Keratinocyte (primary cell): ENCODE data around the gene GTF3C2. TPM values are rescaled to one million over a fixed set of nuclear protein-coding genes. Genes with fewer than 3 reads are reported as not detected.

Experiments
- DNase-seq: peaks from one replicate; pipeline ENCODE4 v3.0.0-alpha.2; 2011; ENCODE audit warnings: low read depth, missing footprints, low spot score
- FAIRE-seq: peaks from 2 replicates; lab custom pipeline; 2011; peaks lifted over from hg19 to GRCh38; lab: Jason Lieb, UNC
- H2AFZ ChIP-seq: 2 replicates; pipeline ENCODE4 v1.6.0; 2012; ENCODE audit warnings: low read length, control low read depth, inconsistent platforms; ENCODE audit not compliant: control insufficient read depth
- H3K27ac ChIP-seq: 2 replicates; pipeline ENCODE4 v1.5.1; 2011; ENCODE audit warnings: low read length; ENCODE audit not compliant: control insufficient read depth, insufficient read depth
- H3K27me3 ChIP-seq: 3 replicates; pipeline ENCODE4 v1.6.0; 2011; ENCODE audit warnings: low read length; ENCODE audit not compliant: control insufficient read depth, insufficient read depth; ENCODE audit errors: extremely low read depth
- H3K36me3 ChIP-seq, 2 experiments: 2 replicates in 1 of 2; 3 replicates in 1 of 2; pipeline ENCODE4 v1.5.1; 2011; ENCODE audit warnings: low read length in 2 of 2, mild to moderate bottlenecking in 1 of 2; ENCODE audit not compliant: control insufficient read depth in 2 of 2, insufficient read depth in 2 of 2; ENCODE audit errors: extremely low read depth in 1 of 2
- H3K4me1 ChIP-seq: 3 replicates; pipeline ENCODE4 v1.5.1; 2011; ENCODE audit warnings: low read length; ENCODE audit not compliant: control insufficient read depth, insufficient read depth; ENCODE audit errors: extremely low read depth
- H3K4me2 ChIP-seq: 3 replicates; pipeline ENCODE4 v1.6.0; 2011; ENCODE audit warnings: low read depth, low read length; ENCODE audit not compliant: control insufficient read depth, insufficient read depth; ENCODE audit errors: extremely low read depth
- H3K4me3 ChIP-seq, 3 experiments: fragments of 200-600 bp in 1 of 3; sonication (generic) in 1 of 3; 2 replicates in 2 of 3; 3 replicates in 1 of 3; pipeline ENCODE4 v1.5.1; 2011 to 2016; ENCODE audit warnings: low read length in 3 of 3, mild to moderate bottlenecking in 3 of 3, control low read depth in 2 of 3, inconsistent platforms in 1 of 3, low read depth in 1 of 3, mixed read lengths in 1 of 3, mixed run types in 1 of 3, moderate library complexity in 1 of 3; ENCODE audit not compliant: control insufficient read depth in 2 of 3, insufficient read depth in 2 of 3; ENCODE audit errors: extremely low read depth in 1 of 3
- H3K79me2 ChIP-seq: 2 replicates; pipeline ENCODE4 v1.6.0; 2012; ENCODE audit warnings: low read length; ENCODE audit not compliant: control insufficient read depth, insufficient read depth
- H3K9ac ChIP-seq: 3 replicates; pipeline ENCODE4 v1.6.0; 2011; ENCODE audit warnings: low read length; ENCODE audit not compliant: control insufficient read depth, insufficient read depth; ENCODE audit errors: extremely low read depth
- H3K9me1 ChIP-seq: 3 replicates; pipeline ENCODE4 v1.6.0; 2011; ENCODE audit warnings: low read length; ENCODE audit not compliant: control insufficient read depth, insufficient read depth; ENCODE audit errors: extremely low read depth
- H3K9me3 ChIP-seq: 2 replicates; pipeline ENCODE4 v1.5.1; 2012; ENCODE audit warnings: low read depth, low read length; ENCODE audit not compliant: control insufficient read depth
- H4K20me1 ChIP-seq: 3 replicates; pipeline ENCODE4 v1.6.0; 2011; ENCODE audit warnings: low read length; ENCODE audit not compliant: control insufficient read depth, insufficient read depth; ENCODE audit errors: extremely low read depth
- EZH2 ChIP-seq: IDR thresholded peaks from one replicate; pipeline ENCODE4 v1.6.1; 2012; ENCODE audit warnings: inconsistent platforms, mild to moderate bottlenecking, low read length, moderate library complexity
- dilution Hi-C: fragments of 300-500 bp; cut with MboI; formaldehyde crosslinking; loops from one replicate; pipeline ENCODE4 v1.7.0; 2020; ENCODE audit warnings: low sequenced_read_pairs; ENCODE audit not compliant: extremely low pct_ligation_motif_present
- polyA plus RNA-seq, 5 experiments: library from polyadenylated mRNA; depleted of rRNA in 3 of 5; stranded (reverse) in 3 of 5; stranded (forward) in 1 of 5; unstranded in 1 of 5; fragments of >200 nt; gene quantifications; 1 replicate in 1 of 5; 2 replicates in 3 of 5; 3 replicates in 1 of 5; pipeline versions ENCODE4 v1.2.1 to v1.2.3, GENCODE V29; 2011 to 2012; ENCODE audit warnings: missing spikeins in 2 of 5, low read depth in 1 of 5, low replicate concordance in 1 of 5
- TF ChIP-seq, protein P1 (sequence below), 3 experiments: IDR thresholded peaks in 1 of 3; conservative IDR thresholded peaks in 1 of 3; optimal IDR thresholded peaks in 1 of 3; 2 replicates in 2 of 3; 3 replicates in 1 of 3; pipeline versions ENCODE3 to v1.5.1; 2011; ENCODE audit warnings: low read length in 3 of 3, mild to moderate bottlenecking in 3 of 3, moderate library complexity in 2 of 3, control low read depth in 1 of 3, inconsistent platforms in 1 of 3; ENCODE audit not compliant: insufficient read depth in 2 of 3; ENCODE audit errors: extremely low read depth in 1 of 3

Gene GTF3C2
- polyA plus RNA-seq, 1 donor (not counting 4 experiments of a cell fraction or from before 2014, with no cell fraction given): 53.4 TPM

DNA sequence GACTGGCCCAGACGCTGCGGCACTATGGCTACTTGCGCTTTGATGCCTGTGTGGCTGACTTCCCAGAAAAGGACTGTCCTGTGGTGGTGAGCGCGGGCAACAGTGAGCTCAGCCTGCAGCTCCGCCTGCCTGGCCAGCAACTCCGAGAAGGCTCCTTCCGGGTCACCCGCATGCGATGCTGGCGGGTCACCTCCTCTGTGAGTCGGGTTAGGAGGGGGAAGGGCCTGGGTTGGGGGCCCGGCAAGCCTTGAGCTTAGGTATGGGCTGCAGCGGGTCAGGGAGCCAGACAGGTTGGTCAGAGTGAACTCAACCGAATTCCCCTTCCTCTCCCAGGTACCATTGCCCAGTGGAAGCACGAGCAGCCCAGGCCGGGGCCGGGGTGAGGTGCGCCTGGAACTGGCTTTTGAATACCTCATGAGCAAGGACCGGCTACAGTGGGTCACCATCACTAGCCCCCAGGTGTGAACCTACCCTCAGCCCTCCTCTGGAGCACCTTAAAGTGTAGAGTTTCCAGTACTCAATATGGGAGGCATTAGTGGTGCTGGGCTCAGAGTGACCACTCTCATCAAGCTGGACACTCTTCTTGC lies 19.0 kb upstream of the GTF3C2 start:
- Histone ChIP-seq H3K9me3 (no peaks in the 10 kb centered on the region), H3K36me3 (peaks cover 35 to 50% of the 10 kb centered on the region in 2 experiments), H3K27ac (no peak overlapping the region), H3K4me1 (peaks cover 24% of the 10 kb centered on the region), H2AFZ (no peak overlapping the region), H3K79me2 (peaks cover 62% of the 10 kb centered on the region), H4K20me1 (peaks cover 5% of the 10 kb centered on the region), H3K4me2 (no peak overlapping the region), H3K4me3 (no peak overlapping the region), H3K9me1 (no peaks in the 10 kb centered on the region), H3K27me3 (no peaks in the 10 kb centered on the region), H3K9ac (no peak overlapping the region)
- TF ChIP-seq EZH2: no peak
- TF ChIP-seq, protein P1, sequence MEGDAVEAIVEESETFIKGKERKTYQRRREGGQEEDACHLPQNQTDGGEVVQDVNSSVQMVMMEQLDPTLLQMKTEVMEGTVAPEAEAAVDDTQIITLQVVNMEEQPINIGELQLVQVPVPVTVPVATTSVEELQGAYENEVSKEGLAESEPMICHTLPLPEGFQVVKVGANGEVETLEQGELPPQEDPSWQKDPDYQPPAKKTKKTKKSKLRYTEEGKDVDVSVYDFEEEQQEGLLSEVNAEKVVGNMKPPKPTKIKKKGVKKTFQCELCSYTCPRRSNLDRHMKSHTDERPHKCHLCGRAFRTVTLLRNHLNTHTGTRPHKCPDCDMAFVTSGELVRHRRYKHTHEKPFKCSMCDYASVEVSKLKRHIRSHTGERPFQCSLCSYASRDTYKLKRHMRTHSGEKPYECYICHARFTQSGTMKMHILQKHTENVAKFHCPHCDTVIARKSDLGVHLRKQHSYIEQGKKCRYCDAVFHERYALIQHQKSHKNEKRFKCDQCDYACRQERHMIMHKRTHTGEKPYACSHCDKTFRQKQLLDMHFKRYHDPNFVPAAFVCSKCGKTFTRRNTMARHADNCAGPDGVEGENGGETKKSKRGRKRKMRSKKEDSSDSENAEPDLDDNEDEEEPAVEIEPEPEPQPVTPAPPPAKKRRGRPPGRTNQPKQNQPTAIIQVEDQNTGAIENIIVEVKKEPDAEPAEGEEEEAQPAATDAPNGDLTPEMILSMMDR (optimal IDR thresholded peaks at IDR 0.05 in 1 of 3, IDR thresholded peaks at IDR 0.05 in 1 of 3, conservative IDR thresholded peaks at IDR 0.05 in 1 of 3; ENCODE audit: extremely low read depth in 1 of 3, insufficient read depth in 2 of 3, low read length in 3 of 3): no peak
- dilution Hi-C loops: no loop called here
- DNase-seq: no peak
- FAIRE-seq: no peak

DNA sequence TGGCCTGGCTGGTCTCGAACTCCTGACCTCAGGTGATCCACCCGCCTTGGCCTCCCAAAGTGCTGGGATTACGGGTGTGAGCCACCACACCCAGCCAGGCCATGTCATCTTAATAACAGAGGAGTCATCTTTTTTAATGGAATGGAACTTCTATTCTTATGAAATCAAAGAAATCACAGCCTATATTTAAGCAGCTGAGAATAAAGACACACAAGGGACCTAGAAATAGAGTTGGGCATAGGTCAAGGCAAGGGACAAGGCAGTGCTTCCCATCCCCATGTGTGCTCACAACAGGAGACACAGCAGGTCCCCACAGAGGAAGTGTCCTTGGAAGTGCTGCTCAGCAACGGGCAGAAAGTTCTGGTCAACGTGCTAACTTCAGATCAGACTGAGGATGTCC lies 17.0 kb upstream of the GTF3C2 start:
- Histone ChIP-seq H4K20me1 (peaks cover 5% of the 10 kb centered on the region), H3K27ac (no peak overlapping the region), H3K79me2 (peaks cover 62% of the 10 kb centered on the region), H2AFZ (no peak overlapping the region), H3K9me3 (no peaks in the 10 kb centered on the region), H3K9ac (no peak overlapping the region), H3K4me3 (no peak overlapping the region), H3K36me3 (peaks cover 33 to 50% of the 10 kb centered on the region in 2 experiments), H3K4me1 (peaks cover 24% of the 10 kb centered on the region), H3K4me2 (no peak overlapping the region), H3K27me3 (no peaks in the 10 kb centered on the region), H3K9me1 (no peaks in the 10 kb centered on the region)
- dilution Hi-C loops: no loop called here
- FAIRE-seq (no peak), DNase-seq (no peak)
- TF ChIP-seq, protein P1 (optimal IDR thresholded peaks at IDR 0.05 in 1 of 3, IDR thresholded peaks at IDR 0.05 in 1 of 3, conservative IDR thresholded peaks at IDR 0.05 in 1 of 3; ENCODE audit: extremely low read depth in 1 of 3, insufficient read depth in 2 of 3, low read length in 3 of 3): no peak
- TF ChIP-seq EZH2: no peak
